Measurements from ENCODE around the gene DBN1.

GRCh38 chr5:177470759-177471536 lies 2.5 kb downstream of the DBN1 start:
- TF ChIP-seq CTCF (IDR thresholded peaks at IDR 0.05) (no peak), POLR2A (IDR thresholded peaks at IDR 0.05) (no peak)
